Coronary artery (tissue), 2 donors: ENCODE results near the gene ETNPPL.

Experiments used
- DNase-seq: peaks from one replicate; pipeline ENCODE4 v3.0.0-alpha.2; 2017; ENCODE audit warnings: low spot score
- H3K27ac ChIP-seq, 2 donors: fragments of 200-600 bp; sonication (generic); one replicate each; pipeline ENCODE4 v1.5.1; 2016 to 2019
- H3K4me3 ChIP-seq: fragments of 200-600 bp; sonication (generic); 2 replicates; pipeline ENCODE4 v1.5.1; 2016; ENCODE audit warnings: mild to moderate bottlenecking, moderate library complexity
- TF ChIP-seq, protein P1 (sequence below): fragments of 200-600 bp; sonication (generic); IDR thresholded peaks from one replicate; pipeline ENCODE4 v1.5.1; 2019; ENCODE audit warnings: antibody characterized with exemption

Gene ETNPPL

DNA sequence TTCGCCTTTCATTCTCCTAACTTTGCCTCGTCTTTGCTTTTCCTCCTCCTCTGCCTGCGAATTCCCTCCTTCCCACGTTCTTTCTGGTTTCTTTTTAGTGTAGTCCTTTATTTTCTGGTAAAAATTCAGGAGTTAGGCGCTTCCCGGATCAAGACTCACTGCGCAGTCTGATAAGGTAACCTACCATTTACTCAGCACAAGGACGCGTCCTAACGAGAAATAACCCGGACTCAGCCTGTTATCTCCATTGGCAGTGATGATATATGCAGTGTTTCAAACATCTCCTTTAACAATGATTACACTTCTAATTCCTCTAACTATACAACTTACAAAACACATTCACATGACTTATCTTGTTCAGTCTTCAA is 357 bp upstream of the ETNPPL start:
- TF ChIP-seq, protein P1, sequence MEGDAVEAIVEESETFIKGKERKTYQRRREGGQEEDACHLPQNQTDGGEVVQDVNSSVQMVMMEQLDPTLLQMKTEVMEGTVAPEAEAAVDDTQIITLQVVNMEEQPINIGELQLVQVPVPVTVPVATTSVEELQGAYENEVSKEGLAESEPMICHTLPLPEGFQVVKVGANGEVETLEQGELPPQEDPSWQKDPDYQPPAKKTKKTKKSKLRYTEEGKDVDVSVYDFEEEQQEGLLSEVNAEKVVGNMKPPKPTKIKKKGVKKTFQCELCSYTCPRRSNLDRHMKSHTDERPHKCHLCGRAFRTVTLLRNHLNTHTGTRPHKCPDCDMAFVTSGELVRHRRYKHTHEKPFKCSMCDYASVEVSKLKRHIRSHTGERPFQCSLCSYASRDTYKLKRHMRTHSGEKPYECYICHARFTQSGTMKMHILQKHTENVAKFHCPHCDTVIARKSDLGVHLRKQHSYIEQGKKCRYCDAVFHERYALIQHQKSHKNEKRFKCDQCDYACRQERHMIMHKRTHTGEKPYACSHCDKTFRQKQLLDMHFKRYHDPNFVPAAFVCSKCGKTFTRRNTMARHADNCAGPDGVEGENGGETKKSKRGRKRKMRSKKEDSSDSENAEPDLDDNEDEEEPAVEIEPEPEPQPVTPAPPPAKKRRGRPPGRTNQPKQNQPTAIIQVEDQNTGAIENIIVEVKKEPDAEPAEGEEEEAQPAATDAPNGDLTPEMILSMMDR = no peak
- no peak for DNase-seq
- H3K27ac ChIP-seq = no peak overlapping the region
- peak overlapping the region; percentile 70 for H3K4me3 ChIP-seq

DNA sequence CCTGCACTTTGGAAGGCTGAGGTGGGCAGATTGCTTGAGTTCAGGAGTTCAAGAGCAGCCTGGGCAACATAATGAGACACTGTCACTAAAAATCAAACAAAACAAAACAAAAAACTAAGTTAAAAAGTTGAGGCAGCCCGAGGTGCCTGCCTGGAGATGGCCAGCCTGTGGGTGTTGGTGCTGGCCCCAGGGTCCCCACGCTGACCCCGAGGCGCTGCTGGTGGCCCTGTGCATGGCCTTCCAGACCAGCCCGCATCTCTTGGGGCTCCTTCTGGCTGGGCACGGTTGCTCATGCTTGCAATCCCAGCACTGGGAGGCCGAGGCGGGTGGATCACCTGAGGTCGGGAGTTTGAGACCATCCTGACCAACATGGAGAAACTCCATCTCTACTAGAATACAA is 4.4 kb downstream of the ETNPPL start:
- Histone ChIP-seq H3K27ac (no peak overlapping the region), H3K4me3 (no peak overlapping the region)
- TF ChIP-seq, protein P1 = no peak
- no peak for DNase-seq

DNA sequence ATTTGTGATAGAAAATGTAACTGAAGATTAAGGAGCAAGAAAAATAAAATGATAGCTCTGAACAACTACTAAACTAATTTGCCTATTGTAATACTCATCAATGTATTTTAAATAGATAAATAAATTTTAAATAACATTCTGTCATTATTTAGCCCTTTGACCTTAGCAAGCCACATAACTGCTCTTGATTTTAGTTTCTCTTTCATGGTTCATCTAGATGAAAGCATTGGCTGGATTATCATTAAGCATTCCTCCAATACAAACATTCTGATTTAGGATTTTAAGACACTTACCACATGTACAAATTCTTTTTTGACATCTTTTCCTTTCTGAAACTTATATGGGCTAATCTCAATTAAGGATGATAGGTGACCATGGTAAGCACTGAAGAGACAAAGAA is 8.5 kb downstream of the ETNPPL start:
- Histone ChIP-seq H3K27ac (no peak overlapping the region), H3K4me3 (no peak overlapping the region)
- TF ChIP-seq, protein P1 = no peak
- DNase-seq = no peak

DNA sequence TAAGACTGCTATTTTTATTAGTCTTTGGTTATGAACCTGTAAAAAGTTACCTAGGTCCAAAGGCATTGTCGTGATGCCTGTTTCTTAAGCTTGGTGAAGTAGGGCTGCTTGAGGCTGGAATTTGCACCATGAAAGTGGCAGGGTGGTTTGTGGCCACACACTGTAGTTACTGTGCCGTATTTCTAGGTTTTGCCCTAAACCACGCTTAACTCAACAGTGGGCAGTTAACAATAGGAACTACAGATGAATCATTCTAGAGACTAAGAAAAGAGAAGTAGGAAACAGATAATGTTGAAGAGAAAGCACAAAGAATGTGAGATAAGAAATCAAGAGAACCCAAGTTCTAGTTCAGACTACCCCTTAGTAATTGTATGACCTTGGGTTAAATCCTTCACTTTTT is 11.5 kb downstream of the ETNPPL start:
- H3K4me3 ChIP-seq = no peak overlapping the region
- no peak overlapping the region for H3K27ac ChIP-seq
- DNase-seq = no peak
- TF ChIP-seq, protein P1 = no peak

DNA sequence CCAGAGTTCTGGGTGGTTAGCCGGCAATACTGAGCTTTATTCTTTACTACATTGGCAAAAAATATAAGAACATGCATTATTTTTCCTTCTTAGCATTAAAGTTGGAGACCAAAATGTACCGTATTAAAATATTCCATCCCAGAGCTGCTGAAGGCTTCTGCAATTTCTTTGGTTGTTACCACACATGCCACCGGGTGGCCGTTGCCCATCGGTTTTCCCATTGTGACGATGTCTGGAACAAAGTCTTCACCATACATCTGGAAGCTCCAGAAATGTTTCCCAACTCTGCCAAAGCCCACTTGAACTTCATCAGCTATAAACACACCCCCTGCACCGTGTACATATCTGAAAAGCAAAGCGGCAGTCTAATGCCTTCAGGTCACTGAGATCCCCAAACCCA is 13.7 kb downstream of the ETNPPL start:
- Histone ChIP-seq H3K4me3 (no peak overlapping the region), H3K27ac (no peak overlapping the region)
- TF ChIP-seq, protein P1 = no peak
- DNase-seq = no peak

DNA sequence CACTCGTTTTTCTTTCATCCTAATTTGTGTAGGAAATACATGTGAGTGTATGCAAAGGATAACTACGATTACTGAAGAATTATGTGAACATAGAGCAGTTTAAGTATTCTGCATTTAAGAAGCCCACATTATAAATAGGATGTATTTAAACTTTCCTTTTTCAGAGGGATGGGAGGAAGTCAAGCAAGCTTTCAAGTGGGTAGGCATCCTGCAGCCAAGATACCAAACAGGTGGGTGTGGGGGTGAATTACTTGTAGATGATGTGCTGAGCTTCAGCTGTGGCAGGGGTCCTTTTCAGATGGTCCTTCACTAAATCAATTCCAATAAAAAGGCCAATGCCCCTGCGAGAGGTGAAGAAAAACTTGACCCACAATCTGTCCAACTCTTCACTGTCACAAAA is 16.3 kb downstream of the ETNPPL start:
- H3K27ac ChIP-seq = no peak overlapping the region
- TF ChIP-seq, protein P1 = no peak
- no peak for DNase-seq
- H3K4me3 ChIP-seq = no peak overlapping the region

DNA sequence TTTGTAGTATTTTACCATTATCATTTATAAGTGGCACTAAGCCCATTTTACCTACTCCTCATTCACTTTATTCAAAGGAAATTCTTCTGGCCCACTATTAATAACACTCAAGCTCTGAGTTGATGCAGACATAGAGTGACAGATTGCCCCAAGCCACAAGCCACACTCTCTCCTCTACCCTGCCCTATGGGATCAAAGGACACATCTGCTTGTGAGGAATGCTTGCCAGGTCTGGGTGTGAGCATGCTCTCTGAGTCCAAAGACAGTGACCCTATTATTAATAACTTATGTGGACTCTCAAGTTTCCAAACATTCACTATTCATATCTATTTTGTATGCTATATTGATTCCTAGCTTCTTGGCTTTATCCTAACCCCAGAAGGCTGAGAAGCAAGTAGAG is 18.5 kb downstream of the ETNPPL start:
- Histone ChIP-seq H3K4me3 (no peak overlapping the region), H3K27ac (no peak overlapping the region)
- TF ChIP-seq, protein P1 = no peak
- no peak for DNase-seq
